ENCODE results near the gene GLIS1. TPM values are rescaled to one million over a fixed set of nuclear protein-coding genes. Genes with fewer than 3 reads are reported as not detected.

The GLIS1 gene
- total RNA-seq, 4 donors from 2014 or later, result not detected

GRCh38 chr1:53511323-53511932 is 227.5 kb downstream of the GLIS1 start:
- H3K4me1 ChIP-seq, result no peaks in the 10 kb centered on the region
- no peak overlapping the region for H3K27ac ChIP-seq
- no peak for ATAC-seq
- TF ChIP-seq POLR2A (IDR thresholded peaks at IDR 0.05) (no peak), CTCF (IDR thresholded peaks at IDR 0.05 in 4 of 5, conservative IDR thresholded peaks at IDR 0.05 in 1 of 5) (no peak)
- in situ Hi-C loops (cut with MboI; ENCODE audit: low sequenced_read_pairs in 4 of 4), result no loop called here
- intact Hi-C loops (cut with DNase I; ENCODE audit: low total_unique reads), result no loop called here
- H3K36me3 ChIP-seq, result no peaks in the 10 kb centered on the region
- H3K4me3 ChIP-seq, result no peak overlapping the region
- no peak for DNase-seq
- H3K27me3 ChIP-seq, result no peaks in the 10 kb centered on the region
- no peaks in the 10 kb centered on the region for H3K9me3 ChIP-seq

- Histone ChIP-seq H3K36me3 (no peaks in the 10 kb centered on the region), H3K4me3 (no peak overlapping the region), H3K9me3 (no peaks in the 10 kb centered on the region), H3K27ac (no peak overlapping the region), H3K27me3 (no peaks in the 10 kb centered on the region), H3K4me1 (no peaks in the 10 kb centered on the region)
- ATAC-seq (no peak), DNase-seq (no peak)
- intact Hi-C loops (cut with DNase I; ENCODE audit: low total_unique reads), result no loop called here
- in situ Hi-C loops (cut with MboI; ENCODE audit: low sequenced_read_pairs in 4 of 4), result no loop called here
- TF ChIP-seq CTCF (IDR thresholded peaks at IDR 0.05 in 4 of 5, conservative IDR thresholded peaks at IDR 0.05 in 1 of 5) (no peak), POLR2A (IDR thresholded peaks at IDR 0.05) (no peak)
Measured at GRCh38 chr1:53510215-53510614, 228.7 kb downstream of the GLIS1 start.

- H3K4me1 ChIP-seq, result no peaks in the 10 kb centered on the region
- ATAC-seq (no peak), DNase-seq (no peak)
- H3K36me3 ChIP-seq, result no peaks in the 10 kb centered on the region
- TF ChIP-seq CTCF (IDR thresholded peaks at IDR 0.05 in 4 of 5, conservative IDR thresholded peaks at IDR 0.05 in 1 of 5) (no peak), POLR2A (IDR thresholded peaks at IDR 0.05) (no peak)
- intact Hi-C loops (cut with DNase I; ENCODE audit: low total_unique reads), result no loop called here
- H3K4me3 ChIP-seq, result no peak overlapping the region
- in situ Hi-C loops (cut with MboI; ENCODE audit: low sequenced_read_pairs in 4 of 4), result no loop called here
- no peaks in the 10 kb centered on the region for H3K27me3 ChIP-seq
- H3K9me3 ChIP-seq, result no peaks in the 10 kb centered on the region
- no peak overlapping the region for H3K27ac ChIP-seq
Measured at GRCh38 chr1:53509775-53510174, 229.2 kb downstream of the GLIS1 start.

GRCh38 chr1:53508991-53509666 is 229.8 kb downstream of the GLIS1 start:
- ATAC-seq (no peak), DNase-seq (no peak)
- intact Hi-C loops (cut with DNase I; ENCODE audit: low total_unique reads), result no loop called here
- H3K27me3 ChIP-seq, result no peaks in the 10 kb centered on the region
- H3K36me3 ChIP-seq, result no peaks in the 10 kb centered on the region
- H3K9me3 ChIP-seq, result no peaks in the 10 kb centered on the region
- H3K4me3 ChIP-seq, result no peak overlapping the region
- no peaks in the 10 kb centered on the region for H3K4me1 ChIP-seq
- TF ChIP-seq POLR2A (IDR thresholded peaks at IDR 0.05) (no peak), CTCF (IDR thresholded peaks at IDR 0.05 in 4 of 5, conservative IDR thresholded peaks at IDR 0.05 in 1 of 5) (no peak)
- in situ Hi-C loops (cut with MboI; ENCODE audit: low sequenced_read_pairs in 4 of 4), result no loop called here
- no peak overlapping the region for H3K27ac ChIP-seq
